Activated CD8-positive, alpha-beta memory T cell treated with anti-CD3 and anti-CD28 coated beads for 1 hour (primary cell): Measurements from ENCODE around the gene ACTL8.

Experiments used
- DNase-seq, 2 donors: peaks; one replicate each; pipeline ENCODE4 v3.0.0-alpha.2; 2020; ENCODE audit warnings: low read depth in 1 of 2; ENCODE audit errors: extremely low read depth in 1 of 2

The ACTL8 gene, protein sequence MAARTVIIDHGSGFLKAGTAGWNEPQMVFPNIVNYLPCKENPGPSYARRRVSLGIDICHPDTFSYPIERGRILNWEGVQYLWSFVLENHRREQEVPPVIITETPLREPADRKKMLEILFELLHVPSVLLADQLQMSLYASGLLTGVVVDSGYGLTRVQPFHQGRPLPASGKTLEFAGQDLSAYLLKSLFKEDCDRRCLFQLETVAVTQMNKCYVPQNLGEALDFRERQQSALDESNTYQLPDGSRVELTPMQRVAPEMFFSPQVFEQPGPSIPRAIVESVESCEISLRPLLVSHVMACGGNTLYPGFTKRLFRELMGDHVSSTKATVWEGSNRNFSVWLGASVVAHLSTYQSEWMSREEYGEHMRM

DNA sequence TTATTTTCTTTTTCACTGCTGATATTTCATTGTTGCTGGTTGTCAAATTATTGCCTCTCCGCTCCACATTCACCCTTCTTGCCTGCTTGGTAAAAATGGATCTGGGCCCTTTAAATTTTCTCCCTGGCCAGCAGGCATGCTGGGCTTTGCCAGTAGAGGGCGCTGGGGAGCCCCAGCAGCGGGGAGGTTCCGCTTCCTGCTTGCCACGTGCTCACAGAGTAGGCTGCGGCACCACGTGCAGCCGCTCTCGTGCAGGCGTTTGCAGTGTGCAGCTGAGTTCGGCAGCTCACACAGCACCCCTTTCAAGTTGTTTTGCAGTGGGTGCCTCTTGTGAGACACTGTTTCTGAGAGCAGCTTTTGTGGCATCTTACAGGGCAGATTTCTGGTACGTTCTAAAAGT lies at the start of gene ACTL8:
Gene ACTL8 (plus strand): TSS at position 214 of the 400 bp plus-strand sequence. CDS start 67,676 bp downstream, outside the sequence.
- DNase-seq, result no peak

DNA sequence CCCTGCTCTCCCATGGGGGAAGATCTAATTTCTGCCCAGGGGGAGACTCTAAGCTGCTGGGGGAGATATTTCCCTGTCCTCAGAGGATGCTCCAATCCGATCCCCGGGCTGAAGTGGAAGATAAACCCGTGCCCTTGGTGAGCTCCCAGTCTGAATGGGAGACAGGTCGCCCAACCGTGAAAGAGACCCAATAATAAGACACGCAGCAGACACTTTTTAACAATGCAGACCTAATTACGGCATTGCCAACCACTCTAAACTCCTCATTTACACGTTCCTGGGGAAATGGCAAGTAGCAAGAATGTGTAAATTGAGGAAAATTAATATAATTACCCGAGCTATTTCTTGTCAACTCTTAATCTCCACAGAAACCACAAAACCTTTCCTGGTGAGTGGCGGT lies 48.7 kb upstream of the ACTL8 start:
- DNase-seq, result no peak

DNA sequence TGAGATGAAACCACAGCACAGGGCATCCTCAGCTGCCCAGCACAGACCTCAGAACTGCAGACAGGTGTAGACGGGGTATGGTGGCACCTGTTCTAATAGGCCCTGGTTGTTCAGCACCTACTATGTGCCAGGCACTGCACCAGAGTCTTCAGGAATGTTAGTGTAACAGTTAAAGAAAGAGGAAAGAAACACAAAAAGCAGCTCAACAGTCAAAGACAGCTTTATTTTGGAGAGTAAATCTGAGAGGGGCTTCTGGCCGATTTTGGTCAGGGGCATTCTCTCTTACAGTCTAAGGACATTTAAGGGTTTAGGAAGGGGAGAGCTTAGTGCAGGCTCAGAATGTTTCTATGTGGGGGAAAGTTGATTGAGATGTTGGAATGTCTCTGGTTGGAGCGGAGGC lies 45.2 kb upstream of the ACTL8 start:
- DNase-seq, result no peak

DNA sequence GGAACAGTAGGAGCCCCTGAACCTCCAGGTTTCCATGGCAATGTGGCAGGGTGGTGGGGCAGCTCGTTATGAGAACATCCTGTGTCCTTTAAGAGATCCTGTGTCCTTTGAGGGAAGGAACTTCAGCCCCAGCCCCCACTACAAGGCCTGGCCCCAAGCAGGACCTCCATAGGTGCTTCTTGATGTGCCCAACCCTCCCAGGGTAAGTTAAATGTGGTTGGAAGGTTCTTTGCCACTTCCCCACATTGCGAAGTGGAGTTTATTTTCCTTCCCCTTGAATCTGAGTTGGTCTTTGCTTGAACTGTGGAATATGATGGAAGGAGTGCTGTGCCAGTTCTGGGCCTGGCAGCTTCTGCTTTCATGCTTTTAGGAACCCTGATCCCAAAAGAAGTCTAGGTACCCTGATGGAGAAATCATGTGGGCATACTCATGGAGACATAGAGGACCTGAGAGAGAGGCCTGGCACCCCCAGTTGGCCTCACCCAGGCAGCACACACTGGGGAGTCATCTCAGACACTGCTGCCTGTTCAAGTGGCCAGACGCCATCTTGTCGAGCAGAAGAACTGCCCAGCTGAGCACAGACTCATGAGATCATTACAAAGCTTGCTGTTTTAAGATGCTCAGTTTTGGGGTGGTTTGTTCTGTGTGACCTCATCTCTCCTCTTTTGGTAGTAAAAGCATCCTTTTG lies 44.1 kb upstream of the ACTL8 start:
- DNase-seq, result no peak

DNA sequence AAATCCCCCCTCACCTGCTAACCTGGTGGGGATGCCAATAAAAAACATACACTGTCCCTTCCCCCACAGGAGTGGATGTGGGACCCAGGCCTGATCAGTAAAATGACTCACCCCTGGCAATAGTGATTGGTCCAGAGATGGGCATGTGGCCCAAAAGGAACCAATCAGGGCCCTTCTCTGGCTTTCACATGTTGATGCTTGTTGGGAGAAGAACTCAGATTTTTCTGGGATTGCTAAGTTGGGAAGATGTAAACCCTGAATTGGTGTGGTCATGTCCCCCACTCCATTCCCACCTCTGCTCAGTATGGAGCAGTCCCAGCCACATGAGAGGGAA lies 43.6 kb upstream of the ACTL8 start:
- no peak for DNase-seq

DNA sequence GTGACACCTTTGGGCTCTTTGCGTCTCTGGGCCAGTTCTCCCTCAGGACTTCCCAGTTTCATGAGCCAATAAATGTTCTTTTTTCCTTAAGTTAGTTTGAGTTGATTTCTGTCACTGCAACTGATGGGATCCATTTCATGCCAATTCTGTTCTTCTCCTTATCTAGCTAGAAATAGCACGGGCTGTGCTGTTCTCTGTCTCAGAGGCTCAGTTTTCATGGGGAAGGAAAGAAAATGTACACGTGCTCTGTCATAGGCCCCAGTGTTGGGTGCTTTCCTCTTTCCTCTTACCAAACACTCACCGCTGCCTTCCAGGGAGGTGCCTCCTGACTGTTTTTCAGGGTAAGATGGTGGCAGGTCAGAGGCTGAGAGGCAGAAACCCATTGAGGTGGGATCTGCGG lies 43.2 kb upstream of the ACTL8 start:
- no peak for DNase-seq

DNA sequence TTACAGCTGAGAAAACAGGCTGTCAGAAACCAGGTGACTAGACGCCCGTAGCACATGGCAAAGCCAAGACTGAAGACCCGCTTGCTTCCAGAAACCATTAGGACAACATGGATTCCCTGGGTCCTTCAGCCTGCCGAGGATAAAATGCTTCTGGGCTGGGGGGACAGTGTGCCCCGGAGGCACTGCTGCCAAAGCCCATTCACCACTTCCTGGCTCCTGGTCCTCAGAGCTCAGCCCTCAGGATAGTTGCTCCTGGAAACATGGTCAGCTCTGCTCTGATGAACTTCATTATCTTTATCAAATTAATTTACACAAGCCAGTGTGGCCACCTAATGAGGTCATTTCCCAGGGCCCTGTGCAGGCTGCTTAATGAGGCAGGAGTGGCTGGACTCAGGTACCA lies 41.1 kb upstream of the ACTL8 start:
- no peak for DNase-seq

DNA sequence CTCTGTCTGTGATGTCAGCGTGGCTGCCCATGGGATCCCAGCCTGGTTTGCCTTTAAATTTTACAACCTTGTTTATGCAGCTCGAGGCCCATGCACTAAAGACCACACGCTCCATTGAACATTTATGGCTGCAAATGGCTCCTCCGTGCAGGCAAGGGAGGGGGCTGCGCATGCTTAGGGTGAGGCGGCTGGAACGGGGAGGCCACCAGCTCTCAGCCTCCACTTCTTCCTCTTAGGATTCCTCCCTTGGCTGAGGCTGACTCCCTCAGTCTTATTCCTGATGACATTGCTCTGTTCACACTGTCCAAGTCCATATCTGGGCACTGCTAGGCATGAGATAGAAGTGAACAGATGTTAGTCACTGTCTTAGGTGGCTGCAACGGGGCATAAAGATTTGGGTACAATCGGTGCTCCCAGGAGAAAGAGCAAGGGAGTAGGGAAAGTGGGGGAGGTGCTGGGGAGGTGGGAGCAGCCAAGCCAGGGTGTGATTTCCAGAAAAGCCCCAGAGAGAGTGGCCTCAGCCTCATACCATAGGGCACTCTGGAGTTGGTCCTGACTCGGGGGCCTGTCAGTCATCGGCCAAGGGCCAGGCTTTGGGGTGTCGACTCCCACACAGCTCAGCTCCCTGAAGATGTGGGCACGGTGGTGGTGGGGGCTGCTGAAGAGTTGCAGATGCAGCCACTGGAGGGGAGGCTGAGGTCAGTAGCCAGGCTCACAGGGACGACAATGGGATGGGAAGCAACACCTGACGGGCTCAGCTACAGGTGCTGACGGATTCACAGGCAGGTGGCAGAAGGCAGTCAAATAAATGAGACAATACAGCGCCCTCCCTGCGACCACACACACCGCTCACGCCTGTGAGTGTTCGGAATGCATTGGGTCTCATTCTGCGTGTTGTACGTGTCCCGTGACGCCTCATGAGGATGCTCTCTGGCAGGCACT lies 37.3 kb upstream of the ACTL8 start:
- DNase-seq, result no peak

DNA sequence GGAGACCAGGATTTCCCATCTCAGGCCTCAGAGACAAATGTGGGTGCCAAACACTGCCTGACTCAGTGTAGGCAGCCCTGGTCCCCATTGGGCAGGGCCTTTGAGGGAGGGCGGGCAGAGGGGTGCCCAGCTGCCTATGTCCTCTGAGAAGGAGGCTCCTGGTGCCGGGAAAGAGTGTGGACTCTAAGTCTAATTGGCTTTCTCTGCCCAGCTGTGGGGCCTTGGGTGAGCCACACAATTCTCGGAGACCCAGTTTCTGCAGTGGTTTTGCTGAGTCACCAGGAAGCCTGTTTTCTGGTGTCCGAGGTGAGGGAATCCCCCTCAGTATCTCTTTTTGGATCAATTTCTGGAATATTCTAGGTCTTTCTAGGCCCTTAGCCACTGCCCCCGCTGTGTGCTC lies 35.3 kb upstream of the ACTL8 start:
- no peak for DNase-seq

DNA sequence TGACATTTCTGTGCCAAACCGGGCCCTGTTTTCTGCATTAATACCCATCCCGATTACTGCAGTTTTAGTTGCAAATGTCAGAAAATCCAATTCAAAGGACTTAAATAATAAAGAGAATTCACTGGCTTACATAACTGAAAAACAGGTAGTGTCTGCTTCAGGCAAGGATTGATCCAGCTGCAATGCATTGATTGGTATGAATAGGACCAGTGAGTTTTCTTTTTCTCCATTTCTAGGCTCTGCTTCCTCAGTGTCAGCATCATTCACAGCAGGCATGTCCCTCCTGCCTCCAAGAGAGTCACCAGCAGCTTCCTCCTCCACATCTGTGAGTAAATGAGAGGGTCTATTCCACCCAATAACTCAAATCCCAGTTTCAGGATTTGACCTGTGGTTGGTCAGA lies 33.7 kb upstream of the ACTL8 start:
- no peak for DNase-seq

DNA sequence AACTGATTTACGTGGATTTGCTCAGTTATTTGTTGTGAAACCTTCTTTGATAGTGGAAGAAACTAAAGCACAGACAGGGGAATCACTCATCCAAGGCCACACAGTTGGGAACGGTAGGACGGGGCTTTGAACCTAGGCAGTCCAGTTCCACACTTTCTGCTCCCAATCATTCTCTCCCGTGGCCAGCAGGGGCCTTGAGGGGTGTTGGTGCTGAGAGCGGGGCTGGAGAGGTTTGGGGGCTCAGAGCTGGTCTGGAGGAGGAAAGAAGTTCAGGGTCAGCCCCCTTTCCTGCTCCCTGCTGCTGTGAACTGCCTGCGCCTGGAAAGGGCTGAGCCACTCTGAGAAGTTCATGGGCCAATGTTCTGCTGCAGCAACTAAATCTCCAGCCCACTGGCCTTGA lies 31.4 kb upstream of the ACTL8 start:
- no peak for DNase-seq

DNA sequence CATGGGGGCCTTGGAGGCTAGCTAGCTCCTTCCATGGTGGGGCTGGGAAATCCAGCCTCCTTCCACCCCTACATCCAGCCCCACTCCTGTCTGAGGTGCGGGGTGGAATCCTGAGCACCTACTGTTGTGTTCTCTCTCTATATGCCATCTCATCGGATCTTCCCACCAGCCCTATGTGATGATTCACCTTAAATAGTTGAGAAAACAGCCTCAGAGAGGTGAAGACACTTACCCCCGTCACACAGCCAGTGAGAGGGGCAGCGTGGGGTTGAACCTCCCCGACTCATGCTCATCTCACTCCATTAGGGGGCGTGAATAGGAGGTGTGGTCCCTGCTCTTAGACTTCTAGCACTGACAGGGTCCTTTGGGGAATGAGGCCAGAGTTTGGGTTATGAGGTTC lies 31.0 kb upstream of the ACTL8 start:
- DNase-seq, result no peak

DNA sequence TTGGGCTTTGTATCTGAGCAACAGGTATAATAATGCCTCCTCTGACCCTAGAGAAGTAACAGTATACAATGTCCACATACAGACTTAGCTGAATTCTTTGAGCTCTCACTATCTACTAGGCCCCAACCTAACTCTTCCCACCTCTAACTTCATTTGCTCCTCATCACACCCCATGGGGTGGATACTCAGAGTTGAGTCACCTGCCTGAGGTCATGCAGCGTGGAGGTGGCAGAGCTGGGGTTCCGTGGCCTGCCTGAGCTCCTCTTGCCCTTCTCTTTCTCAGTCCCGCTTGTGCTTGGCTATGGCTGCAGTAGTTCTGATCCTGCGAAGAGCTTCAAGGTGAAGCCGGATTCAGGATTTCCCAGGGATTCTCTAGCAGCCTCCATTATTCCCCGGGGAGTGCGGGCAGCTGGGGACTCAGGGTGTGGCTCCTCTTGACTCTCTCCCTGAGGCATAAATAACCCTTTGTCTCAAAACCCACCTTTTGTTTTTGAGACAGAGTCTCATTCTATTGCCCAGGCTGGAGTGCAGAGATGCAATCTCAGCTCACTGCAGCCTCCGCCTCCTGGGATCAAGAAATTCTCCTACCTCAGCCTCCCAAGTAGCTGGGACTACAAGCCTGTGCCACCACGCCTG lies 29.9 kb upstream of the ACTL8 start:
- no peak for DNase-seq

DNA sequence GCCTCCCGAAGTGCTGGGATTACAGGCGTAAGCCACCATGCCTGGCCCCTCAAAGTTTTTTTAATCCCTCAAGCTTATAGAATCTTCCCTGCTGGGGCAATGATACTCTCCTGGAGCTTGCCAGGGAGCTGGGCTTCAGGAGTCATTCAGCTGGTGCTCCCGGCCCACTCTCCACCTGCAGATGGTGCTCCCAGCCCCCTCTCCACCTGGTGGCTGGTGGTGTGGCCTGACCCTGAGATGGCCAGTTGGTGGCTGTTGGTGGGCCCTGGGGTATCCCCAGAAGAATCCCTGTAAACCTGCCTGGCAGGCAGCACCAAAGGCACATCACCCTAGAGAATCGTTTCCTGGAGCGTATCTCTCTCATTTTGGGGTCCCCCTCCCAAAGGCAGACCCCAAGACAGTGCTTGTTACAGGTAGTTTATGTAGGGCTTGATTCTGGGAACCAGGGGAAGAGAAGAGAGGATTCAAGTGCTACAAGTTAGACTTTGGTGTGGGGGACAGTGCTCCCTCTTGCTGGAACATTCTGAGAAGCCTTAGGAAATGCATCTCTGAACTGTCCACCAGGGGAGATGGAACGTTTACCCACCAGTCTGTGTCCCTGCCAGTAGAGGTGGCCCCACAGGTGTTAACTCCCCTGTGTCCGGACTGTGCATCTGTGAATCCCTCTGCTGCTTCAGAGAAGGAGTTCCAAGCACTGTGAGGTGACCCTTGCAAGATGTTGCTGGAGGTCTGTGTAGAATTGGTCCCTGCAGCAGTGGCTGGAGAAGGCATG lies 29.1 kb upstream of the ACTL8 start:
- no peak for DNase-seq

DNA sequence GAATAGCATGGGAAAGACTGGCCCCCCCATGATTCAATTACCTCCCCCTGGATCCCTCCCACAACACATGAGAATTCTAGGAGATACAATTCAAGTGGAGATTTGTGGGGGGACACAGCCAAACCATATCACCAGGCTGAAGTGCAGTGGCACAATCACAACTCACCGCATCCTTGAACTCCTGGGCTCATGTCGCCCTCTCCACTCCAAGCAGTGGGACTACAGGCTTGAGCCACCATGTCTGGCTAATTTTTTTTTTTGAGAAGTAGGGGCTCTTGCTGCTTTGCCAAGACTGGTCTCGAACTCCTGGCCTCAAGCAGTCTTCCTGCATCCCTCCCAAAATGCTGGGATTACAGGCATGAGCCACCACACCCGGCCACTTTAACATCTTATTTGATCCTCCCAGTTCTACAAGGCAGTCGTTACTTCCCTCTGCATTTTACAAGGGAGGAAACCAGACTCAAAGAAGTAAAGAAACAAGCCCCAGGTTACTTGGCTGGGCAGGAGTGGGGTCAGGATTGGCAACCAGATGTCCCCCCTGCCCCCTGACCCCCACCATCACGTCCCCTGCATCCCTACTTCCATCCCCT lies 26.9 kb upstream of the ACTL8 start:
- no peak for DNase-seq

DNA sequence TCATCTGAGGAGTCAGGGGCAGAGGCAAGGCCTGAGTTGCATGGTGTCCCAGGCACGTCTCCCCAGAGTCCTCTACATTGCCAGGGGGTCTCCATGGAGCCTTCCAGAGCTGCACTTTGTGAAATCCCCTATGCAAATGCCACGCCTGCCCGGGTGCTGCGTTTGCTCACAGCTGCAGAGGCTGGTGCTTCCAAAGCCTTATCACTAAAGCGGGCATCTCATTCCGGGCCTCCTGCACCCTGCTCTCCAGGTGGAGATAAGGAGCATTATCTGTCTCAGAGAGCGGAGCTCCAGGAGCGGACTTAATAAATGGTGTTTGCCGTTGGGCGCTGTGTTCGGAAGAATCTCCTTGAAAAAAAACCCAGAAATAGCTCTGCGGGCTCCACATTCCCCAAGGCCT lies 25.9 kb upstream of the ACTL8 start:
- DNase-seq, result no peak

DNA sequence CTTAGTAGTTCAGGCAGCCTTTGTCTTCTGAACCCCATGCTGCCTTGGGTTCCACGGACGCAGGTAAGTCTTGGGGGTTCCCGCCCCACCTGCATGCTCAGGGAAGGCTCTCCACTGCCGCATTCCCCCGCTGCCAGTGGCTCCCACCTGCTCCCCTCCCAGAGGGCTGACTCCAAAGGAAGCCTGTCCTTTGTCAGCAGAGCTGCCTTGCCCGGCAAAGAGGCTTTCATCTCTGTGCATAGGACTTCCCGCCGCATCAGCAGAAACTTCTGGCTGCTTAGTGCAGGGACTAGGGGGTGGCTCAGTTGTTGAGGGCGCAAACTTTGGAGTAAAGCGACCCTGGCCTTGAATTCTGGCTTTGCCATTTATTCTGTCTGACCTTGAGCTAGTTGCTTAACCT lies 25.2 kb upstream of the ACTL8 start:
- DNase-seq, result no peak

DNA sequence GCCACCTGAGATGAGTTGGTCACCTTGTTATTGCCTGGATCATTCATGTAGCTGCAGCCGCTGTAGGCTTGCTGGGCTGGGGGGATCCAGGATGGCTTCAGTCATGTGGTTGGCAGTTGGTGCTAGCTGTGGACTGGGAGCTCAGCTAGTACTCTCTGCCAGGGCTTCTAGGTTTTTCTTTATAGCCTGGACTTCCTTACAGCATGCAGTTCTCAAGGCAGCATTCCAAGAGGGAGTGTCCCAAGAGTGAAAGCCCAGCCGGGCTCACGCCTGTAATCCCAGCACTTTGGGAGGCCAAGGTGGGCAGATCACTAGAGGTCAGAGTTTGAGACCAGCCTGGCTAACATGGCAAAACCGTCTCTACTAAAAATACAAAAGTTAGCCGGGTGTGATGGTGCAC lies 23.7 kb upstream of the ACTL8 start:
- no peak for DNase-seq

DNA sequence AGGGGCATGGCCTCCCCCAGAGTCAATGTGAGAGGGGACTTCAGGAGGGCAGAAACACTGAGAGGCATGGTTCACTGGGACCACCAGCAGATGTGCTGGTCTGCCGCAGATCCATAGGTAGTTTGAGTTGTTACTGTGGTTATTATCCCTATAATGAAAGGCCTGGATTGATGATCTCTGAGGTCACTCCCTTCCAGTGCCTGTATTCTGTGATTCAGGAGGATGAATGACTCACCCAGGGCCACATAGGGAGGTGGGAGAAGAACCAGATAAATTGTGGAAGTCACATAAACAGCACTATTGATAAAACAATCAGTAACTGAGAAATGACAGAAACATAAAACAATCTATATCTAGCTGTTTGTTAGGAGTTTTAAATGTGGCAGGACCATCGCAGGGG lies 22.7 kb upstream of the ACTL8 start:
- DNase-seq, result no peak

DNA sequence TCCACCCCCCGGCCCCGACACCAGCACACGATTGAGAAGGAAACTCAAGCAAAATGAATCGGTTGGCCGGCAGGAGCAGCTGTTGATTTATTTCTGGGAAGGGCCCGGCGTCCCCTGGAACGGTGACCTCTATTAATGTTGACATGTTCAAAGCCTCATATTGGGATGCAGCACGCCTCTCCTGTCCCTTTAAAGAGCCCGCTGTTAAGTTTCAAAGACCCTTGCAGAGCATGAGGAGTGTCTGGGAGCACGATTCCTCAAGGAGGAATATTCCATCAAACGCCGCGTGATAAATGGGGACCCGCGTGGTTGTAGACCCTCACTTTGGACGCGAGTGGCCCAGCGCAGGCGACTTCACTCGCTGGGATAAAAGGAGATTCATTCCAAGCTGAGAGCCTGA lies 21.5 kb upstream of the ACTL8 start:
- no peak for DNase-seq
